ENCODE data around the gene PTGR3.

- TF ChIP-seq, protein P1, sequence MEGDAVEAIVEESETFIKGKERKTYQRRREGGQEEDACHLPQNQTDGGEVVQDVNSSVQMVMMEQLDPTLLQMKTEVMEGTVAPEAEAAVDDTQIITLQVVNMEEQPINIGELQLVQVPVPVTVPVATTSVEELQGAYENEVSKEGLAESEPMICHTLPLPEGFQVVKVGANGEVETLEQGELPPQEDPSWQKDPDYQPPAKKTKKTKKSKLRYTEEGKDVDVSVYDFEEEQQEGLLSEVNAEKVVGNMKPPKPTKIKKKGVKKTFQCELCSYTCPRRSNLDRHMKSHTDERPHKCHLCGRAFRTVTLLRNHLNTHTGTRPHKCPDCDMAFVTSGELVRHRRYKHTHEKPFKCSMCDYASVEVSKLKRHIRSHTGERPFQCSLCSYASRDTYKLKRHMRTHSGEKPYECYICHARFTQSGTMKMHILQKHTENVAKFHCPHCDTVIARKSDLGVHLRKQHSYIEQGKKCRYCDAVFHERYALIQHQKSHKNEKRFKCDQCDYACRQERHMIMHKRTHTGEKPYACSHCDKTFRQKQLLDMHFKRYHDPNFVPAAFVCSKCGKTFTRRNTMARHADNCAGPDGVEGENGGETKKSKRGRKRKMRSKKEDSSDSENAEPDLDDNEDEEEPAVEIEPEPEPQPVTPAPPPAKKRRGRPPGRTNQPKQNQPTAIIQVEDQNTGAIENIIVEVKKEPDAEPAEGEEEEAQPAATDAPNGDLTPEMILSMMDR (IDR thresholded peaks at IDR 0.05): no peak
- TF ChIP-seq POLR2A (IDR thresholded peaks at IDR 0.05): no peak
Measured at GRCh38 chr18:75229437-75229836, 20.5 kb upstream of the PTGR3 start.
